ENCODE measurements around the gene APIP.

The APIP gene

DNA sequence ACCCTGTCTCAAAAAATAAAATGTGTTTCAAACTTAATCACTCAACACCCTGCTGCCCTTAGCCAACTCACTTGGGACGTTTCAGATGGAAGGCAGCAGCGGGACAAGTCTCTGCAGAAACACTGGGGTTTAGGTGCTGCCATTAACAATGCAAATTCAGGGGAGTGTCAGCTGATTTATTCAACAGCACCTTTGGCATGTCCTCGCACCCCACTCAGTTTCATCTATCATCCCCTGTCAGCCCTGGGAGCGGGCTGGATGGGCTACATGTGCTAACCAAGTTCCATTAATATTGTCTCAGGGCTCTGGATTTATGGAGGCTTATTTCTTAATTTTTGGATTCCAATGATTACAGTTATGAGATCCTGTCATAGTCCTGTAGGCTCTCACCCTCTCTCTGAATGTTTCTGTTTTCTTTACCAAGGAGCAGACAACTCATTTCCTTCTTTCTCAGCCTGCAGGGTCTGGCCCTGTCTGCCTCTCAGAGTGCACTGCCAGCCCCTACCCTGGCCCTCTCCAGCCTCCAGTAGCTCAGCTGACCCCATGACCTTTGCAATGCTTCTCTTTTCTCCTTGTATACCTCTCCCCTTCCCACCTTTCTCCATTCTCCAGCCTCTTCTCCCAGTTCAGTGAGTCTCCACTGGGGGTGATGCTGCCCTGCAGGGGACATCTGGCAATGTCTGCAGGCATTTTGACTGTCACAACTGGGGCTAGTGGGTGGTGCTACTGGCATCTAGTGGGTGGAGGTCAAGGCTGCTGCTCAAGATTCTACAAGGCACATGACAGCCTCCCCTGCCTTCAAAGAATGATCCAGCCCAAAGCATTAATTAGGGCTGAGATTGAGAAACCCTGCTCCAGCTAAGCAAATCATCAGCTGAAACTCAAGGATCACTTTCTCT lies 79.0 kb downstream of the APIP start:
- no peak for ATAC-seq

DNA sequence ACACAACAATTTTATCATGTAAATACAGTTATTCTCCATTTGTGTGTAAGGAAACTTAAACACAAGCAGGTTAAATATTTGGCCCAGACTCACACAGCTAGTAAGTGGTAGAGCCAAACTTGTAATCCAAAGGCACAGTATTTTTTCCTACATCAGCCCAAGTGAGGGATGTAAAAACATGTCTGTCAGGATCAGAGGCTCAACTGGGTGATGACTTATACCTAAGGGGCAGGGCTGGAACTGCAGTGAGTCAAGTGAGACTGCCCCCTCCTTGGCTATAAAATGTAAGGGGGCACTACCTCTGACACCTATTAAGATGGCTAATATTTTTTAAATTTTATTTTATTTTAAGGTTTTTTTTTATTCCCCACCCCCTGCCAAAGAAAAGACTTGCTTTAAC lies 82.6 kb downstream of the APIP start:
- no peak for ATAC-seq

All from activated CD4-positive, CD25-positive, alpha-beta regulatory T cell treated with anti-CD3 and anti-CD28 coated beads, Interleukin-2, amount 50 U/mL, for 24 hours (primary cell).